ENCODE measurements around the gene EXOSC3. TPM values are rescaled to one million over a fixed set of nuclear protein-coding genes. Genes with fewer than 3 reads are reported as not detected.

Gene EXOSC3
- total and polyA plus RNA-seq, 10 of the 15 experiments (the other 5 are each of a cell fraction or from before 2014, with no cell fraction given): 8.2 to 161 (median 61.4) TPM

DNA sequence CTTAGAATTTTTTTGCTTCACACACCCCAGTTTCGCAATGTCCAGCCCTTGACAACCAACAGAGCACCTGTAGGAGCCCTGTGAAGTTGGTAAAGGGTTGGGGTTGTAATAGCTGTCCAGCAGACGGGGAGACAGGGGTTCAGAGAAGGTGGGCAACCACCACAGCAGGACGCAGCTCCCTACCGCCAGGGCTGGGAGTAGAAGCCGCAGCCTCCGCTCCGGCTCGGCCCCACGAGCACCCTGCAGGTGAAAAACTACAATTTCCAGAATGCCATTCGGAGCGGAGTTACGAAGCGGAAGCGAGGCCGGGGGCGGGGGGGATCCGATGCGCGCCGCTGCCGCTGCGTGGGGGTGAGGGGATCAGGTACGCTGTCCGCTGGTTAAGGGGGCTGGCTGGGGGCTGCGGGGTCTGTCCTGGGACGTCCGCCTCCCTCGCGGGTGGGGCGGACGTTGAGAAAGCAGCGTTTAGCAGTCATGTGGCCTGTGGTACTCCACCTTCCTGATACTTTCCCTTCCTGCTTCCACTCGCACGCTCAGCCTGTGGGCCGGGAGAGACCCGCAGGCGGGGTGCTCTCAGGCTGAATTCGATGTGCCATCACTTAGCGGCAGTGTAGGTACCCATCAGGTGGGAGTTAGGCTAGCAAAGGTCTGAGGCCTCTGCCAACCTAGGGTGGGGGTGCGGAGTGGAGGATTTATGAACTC is 31.2 kb downstream of the EXOSC3 start, which contains the start of gene TRMT10B (continued):
- TF ChIP-seq PAX5 (IDR thresholded peaks at IDR 0.05; ENCODE audit: borderline replicate concordance, low read depth, low read length) (peak; percentile 53; the same call in 1 of the 2 replicates), SP1 (IDR thresholded peaks at IDR 0.05; ENCODE audit: low read depth, low read length) (no peak), MEF2A (IDR thresholded peaks at IDR 0.05; ENCODE audit: insufficient read depth, low read depth, low read length) (no peak), EZH2 (IDR thresholded peaks at IDR 0.05; ENCODE audit: borderline replicate concordance, control insufficient read depth, low read depth, low read length) (no peak), KLF5 (IDR thresholded peaks at IDR 0.05; ENCODE audit: partially characterized antibody) (no peak), BMI1 (IDR thresholded peaks at IDR 0.05; ENCODE audit: borderline replicate concordance) (no peak), YBX1 (IDR thresholded peaks at IDR 0.05) (no peak), TCF3 (IDR thresholded peaks at IDR 0.05; ENCODE audit: borderline replicate concordance, insufficient read depth, low read depth, low read length) (no peak), SMAD1 (IDR thresholded peaks at IDR 0.05; ENCODE audit: low read depth, partially characterized antibody) (no peak), RUNX3 (IDR thresholded peaks at IDR 0.05; ENCODE audit: low read length) (no peak), TBL1XR1 (IDR thresholded peaks at IDR 0.05; ENCODE audit: low read depth, low read length) (no peak), GATAD2B (conservative IDR thresholded peaks at IDR 0.05; ENCODE audit: low read depth) (0 out of 2 replicates have a peak, but pooled peaks have one; percentile 47), NFYA (IDR thresholded peaks at IDR 0.05; ENCODE audit: borderline replicate concordance, low read depth, low read length) (no peak), CEBPB (IDR thresholded peaks at IDR 0.05; ENCODE audit: borderline replicate concordance in 1 of 2, low read depth in 2 of 2, low read length in 2 of 2) (0 out of 4 replicates have a peak, but pooled peaks of 1 of the 2 experiments have one; percentile 21), MEF2B (IDR thresholded peaks at IDR 0.05; ENCODE audit: partially characterized antibody, poor library complexity, severe bottlenecking) (peak; percentile 40), FOXM1 (IDR thresholded peaks at IDR 0.05; ENCODE audit: low read depth, low read length) (no peak), TAF1 (IDR thresholded peaks at IDR 0.05; ENCODE audit: borderline replicate concordance, low read depth, low read length) (peak; percentile 49; the same call in 1 of the 2 replicates)
- TF ChIP-seq, protein P1, sequence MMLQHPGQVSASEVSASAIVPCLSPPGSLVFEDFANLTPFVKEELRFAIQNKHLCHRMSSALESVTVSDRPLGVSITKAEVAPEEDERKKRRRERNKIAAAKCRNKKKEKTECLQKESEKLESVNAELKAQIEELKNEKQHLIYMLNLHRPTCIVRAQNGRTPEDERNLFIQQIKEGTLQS (IDR thresholded peaks at IDR 0.05; ENCODE audit: borderline replicate concordance, extremely low read depth, low read depth, low read length): no peak
- TF ChIP-seq, protein P2, sequence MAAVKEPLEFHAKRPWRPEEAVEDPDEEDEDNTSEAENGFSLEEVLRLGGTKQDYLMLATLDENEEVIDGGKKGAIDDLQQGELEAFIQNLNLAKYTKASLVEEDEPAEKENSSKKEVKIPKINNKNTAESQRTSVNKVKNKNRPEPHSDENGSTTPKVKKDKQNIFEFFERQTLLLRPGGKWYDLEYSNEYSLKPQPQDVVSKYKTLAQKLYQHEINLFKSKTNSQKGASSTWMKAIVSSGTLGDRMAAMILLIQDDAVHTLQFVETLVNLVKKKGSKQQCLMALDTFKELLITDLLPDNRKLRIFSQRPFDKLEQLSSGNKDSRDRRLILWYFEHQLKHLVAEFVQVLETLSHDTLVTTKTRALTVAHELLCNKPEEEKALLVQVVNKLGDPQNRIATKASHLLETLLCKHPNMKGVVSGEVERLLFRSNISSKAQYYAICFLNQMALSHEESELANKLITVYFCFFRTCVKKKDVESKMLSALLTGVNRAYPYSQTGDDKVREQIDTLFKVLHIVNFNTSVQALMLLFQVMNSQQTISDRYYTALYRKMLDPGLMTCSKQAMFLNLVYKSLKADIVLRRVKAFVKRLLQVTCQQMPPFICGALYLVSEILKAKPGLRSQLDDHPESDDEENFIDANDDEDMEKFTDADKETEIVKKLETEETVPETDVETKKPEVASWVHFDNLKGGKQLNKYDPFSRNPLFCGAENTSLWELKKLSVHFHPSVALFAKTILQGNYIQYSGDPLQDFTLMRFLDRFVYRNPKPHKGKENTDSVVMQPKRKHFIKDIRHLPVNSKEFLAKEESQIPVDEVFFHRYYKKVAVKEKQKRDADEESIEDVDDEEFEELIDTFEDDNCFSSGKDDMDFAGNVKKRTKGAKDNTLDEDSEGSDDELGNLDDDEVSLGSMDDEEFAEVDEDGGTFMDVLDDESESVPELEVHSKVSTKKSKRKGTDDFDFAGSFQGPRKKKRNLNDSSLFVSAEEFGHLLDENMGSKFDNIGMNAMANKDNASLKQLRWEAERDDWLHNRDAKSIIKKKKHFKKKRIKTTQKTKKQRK (IDR thresholded peaks at IDR 0.05; ENCODE audit: low read depth, low read length): no peak
- TF ChIP-seq, protein P3, sequence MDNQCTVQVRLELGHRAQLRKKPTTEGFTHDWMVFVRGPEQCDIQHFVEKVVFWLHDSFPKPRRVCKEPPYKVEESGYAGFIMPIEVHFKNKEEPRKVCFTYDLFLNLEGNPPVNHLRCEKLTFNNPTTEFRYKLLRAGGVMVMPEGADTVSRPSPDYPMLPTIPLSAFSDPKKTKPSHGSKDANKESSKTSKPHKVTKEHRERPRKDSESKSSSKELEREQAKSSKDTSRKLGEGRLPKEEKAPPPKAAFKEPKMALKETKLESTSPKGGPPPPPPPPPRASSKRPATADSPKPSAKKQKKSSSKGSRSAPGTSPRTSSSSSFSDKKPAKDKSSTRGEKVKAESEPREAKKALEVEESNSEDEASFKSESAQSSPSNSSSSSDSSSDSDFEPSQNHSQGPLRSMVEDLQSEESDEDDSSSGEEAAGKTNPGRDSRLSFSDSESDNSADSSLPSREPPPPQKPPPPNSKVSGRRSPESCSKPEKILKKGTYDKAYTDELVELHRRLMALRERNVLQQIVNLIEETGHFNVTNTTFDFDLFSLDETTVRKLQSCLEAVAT (IDR thresholded peaks at IDR 0.05): no peak; the same call in 1 of the 2 replicates
- TF ChIP-seq, protein P4, sequence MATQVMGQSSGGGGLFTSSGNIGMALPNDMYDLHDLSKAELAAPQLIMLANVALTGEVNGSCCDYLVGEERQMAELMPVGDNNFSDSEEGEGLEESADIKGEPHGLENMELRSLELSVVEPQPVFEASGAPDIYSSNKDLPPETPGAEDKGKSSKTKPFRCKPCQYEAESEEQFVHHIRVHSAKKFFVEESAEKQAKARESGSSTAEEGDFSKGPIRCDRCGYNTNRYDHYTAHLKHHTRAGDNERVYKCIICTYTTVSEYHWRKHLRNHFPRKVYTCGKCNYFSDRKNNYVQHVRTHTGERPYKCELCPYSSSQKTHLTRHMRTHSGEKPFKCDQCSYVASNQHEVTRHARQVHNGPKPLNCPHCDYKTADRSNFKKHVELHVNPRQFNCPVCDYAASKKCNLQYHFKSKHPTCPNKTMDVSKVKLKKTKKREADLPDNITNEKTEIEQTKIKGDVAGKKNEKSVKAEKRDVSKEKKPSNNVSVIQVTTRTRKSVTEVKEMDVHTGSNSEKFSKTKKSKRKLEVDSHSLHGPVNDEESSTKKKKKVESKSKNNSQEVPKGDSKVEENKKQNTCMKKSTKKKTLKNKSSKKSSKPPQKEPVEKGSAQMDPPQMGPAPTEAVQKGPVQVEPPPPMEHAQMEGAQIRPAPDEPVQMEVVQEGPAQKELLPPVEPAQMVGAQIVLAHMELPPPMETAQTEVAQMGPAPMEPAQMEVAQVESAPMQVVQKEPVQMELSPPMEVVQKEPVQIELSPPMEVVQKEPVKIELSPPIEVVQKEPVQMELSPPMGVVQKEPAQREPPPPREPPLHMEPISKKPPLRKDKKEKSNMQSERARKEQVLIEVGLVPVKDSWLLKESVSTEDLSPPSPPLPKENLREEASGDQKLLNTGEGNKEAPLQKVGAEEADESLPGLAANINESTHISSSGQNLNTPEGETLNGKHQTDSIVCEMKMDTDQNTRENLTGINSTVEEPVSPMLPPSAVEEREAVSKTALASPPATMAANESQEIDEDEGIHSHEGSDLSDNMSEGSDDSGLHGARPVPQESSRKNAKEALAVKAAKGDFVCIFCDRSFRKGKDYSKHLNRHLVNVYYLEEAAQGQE (IDR thresholded peaks at IDR 0.05; ENCODE audit: low read depth, low read length): no peak
